ENCODE measurements around the gene KRTAP23-1.

The KRTAP23-1 gene

GRCh38 chr21:30306884-30307283 lies 41.5 kb downstream of the KRTAP23-1 start:
- no peak for DNase-seq (ENCODE audit: low read depth)

GRCh38 chr21:30305136-30305535 lies 43.3 kb downstream of the KRTAP23-1 start:
- no peak for DNase-seq (ENCODE audit: low read depth)

All from stimulated activated CD8-positive, alpha-beta memory T cell treated with anti-CD3 and anti-CD28 coated beads, Interleukin-4, amount 100 ng/mL, for 24 hours (primary cell).